ENCODE results near the gene SH2D7.

SH2D7 gene

DNA sequence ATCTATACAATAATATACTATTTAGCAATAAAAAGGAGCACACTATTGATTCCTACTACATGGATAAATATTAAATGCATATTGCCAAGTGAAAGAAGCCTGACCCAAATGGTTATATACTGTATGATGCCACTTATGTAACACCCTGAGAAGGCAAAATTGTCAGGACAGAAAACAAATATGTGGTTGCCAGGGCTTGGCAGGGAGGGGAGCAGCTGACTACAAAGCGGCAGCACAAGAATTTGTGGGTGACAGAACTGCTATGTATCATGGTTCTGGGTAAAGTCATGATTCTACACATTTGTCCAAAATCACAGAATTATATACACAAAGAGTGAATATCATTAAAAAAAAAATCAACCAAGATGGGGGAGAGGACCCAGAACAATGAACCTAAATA, 37.4 kb upstream of the SH2D7 start:
- Histone ChIP-seq H3K9me3 (no peaks in the 10 kb centered on the region), H3K4me1 (peaks cover 18% of the 10 kb centered on the region), H3K4me3 (no peak overlapping the region), H3K36me3 (replicated peaks) (peaks cover 11% of the 10 kb centered on the region), H3K27me3 (ENCODE audit: low read depth) (no peaks in the 10 kb centered on the region)
- in situ Hi-C loops (cut with MboI; ENCODE audit: low sequenced_read_pairs) = no loop called here
- DNase-seq (ENCODE audit: low spot score in 2 of 2) = no peak

DNA sequence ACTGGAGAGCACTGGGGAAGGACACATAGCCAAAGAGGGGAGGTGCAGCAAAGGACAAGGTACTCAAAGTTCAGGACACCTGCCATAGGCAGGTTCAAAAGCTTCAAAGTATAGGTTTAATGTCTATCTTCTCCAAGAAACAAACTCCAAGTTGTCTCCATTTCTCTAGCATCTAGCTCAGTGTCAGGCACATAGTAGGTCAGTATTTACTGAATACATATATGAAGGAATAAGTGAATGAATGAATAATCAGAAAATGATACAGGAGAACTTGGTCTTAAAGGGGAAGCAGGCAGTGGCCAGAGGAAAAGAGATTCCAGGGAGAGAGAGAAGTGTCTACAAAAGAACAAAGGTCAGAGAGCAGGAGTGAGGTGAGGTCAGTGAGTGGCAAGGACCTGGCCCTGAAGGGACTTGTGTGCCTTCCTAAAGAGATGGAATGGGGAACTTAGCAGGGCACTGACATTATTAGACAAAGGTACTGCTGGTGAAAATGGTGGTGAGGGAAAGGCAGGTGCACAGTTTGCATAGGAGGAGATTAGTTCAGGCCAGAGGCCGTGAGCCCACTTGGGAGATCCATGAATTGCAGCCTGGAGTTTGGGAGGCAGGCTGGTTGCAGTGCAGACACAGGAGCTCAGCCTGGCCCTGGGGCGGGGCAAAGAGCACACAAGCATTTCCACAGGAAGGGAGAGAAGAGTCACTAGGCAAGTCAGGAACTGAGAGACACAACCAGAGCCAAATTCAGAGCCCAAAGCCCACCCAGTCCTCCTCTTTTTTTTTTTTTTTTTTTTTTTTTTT, 36.2 kb upstream of the SH2D7 start:
- H3K4me3 ChIP-seq = no peak overlapping the region
- DNase-seq (ENCODE audit: low spot score in 2 of 2) = peak in 1 of 2 experiments; percentile 61
- H3K36me3 ChIP-seq (replicated peaks) = peaks cover 11% of the 10 kb centered on the region
- no peaks in the 10 kb centered on the region for H3K9me3 ChIP-seq
- no peaks in the 10 kb centered on the region for H3K27me3 ChIP-seq (ENCODE audit: low read depth)
- in situ Hi-C loops (cut with MboI; ENCODE audit: low sequenced_read_pairs) = no loop called here
- H3K4me1 ChIP-seq = peaks cover 7% of the 10 kb centered on the region

DNA sequence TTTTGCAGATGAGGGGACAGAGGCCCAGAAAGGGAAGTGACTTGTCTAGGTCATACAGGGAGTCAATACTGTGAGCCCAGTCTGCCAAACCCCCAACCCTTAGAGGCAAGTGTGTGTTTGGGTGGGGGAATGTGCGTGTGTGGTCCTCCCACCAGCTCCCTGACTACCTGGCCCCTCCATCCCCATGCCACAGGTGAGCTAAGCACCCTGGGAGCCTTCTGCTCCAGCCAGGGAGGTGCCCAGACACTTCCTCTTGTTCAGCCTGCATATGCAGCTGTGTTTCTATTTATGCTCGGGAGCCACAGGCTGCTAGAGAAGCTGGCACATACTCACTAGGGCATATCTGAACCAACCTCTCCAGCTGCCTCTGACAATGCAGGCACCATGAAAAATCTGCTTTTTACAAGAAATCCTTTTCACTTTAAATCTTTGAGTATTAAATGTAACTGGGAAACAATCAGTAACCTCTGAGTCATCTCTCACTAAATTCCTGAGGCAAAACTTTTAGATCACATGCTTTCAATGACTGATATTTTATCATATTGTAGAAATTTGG, 35.6 kb upstream of the SH2D7 start:
- in situ Hi-C loops (cut with MboI; ENCODE audit: low sequenced_read_pairs) = no loop called here
- Histone ChIP-seq H3K4me3 (no peak overlapping the region), H3K36me3 (replicated peaks) (peaks cover 11% of the 10 kb centered on the region), H3K27me3 (ENCODE audit: low read depth) (no peaks in the 10 kb centered on the region), H3K9me3 (no peaks in the 10 kb centered on the region), H3K4me1 (peaks cover 3% of the 10 kb centered on the region)
- DNase-seq (ENCODE audit: low spot score in 2 of 2) = no peak

GRCh38 chr15:78057803-78058202, 34.6 kb upstream of the SH2D7 start:
- Histone ChIP-seq H3K9me3 (no peaks in the 10 kb centered on the region), H3K4me3 (no peak overlapping the region), H3K4me1 (peaks cover 11% of the 10 kb centered on the region), H3K36me3 (replicated peaks) (peaks cover 11% of the 10 kb centered on the region), H3K27me3 (ENCODE audit: low read depth) (no peaks in the 10 kb centered on the region)
- DNase-seq (ENCODE audit: low spot score in 2 of 2) = no peak
- in situ Hi-C loops (cut with MboI; ENCODE audit: low sequenced_read_pairs) = no loop called here

DNA sequence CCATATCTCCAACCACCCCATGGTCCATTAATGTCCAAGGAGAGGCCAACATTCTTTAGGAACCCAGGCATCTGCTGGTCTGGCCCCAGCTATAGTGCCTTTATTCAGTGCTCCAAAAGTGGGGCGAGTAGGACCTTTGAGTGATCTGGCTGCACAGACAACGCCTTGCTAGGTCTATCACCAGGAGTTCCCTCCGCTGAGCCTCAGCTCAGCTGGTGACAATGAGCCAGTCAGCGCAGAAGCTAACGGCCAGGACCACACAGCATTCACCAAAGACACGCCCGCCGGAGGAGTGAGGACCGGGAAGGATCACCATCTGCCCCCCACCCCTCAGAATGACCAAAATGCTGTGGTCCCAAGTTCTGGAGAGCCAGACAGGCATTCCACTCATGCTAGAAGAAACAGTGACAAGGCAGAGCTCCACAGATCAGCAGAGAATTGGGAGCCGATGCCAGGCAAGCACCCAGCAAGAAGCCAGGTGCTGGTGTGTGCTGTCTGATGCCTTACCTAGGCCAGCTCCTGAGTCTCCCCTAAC, 33.9 kb upstream of the SH2D7 start:
- in situ Hi-C loops (cut with MboI; ENCODE audit: low sequenced_read_pairs) = no loop called here
- Histone ChIP-seq H3K4me1 (peaks cover 11% of the 10 kb centered on the region), H3K9me3 (no peaks in the 10 kb centered on the region), H3K36me3 (replicated peaks) (peaks cover 8% of the 10 kb centered on the region), H3K4me3 (no peak overlapping the region), H3K27me3 (ENCODE audit: low read depth) (no peaks in the 10 kb centered on the region)
- no peak for DNase-seq (ENCODE audit: low spot score in 2 of 2)

DNA sequence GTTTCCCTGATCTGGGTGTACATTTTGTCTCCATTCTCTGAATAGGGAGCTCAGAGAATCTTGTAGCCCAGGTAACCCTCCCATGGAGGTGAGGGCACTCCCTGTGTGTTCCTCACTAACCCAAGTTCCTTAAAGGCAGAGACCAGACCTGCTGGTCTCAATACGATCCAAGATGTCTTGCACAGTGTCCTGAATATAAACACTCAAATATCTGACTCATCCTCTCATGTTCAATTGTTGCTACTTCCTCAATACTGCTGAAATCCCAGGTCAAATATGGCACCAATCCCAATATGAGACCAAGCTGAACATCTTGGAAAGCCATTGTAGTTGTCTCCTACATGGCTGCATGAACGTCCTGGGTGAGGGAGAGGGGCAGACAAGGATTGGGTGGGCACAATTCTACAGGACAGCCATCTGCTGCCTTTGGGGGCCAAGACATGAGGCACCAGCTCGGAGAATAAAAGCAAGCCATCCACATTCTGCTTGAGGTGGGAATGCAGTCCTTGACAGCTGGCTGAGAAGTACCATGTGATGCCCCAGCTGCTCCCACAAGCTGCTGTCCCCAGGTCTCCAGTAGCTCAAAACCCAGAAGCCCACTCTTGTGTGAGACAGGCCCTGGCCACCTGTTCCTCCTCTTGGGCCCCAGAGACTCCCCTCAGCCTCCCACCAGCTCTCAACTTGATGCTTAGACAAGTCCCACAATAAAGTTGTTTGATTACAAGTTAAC, 33.1 kb upstream of the SH2D7 start:
- DNase-seq (ENCODE audit: low spot score in 2 of 2) = no peak
- peaks cover 11% of the 10 kb centered on the region for H3K4me1 ChIP-seq
- in situ Hi-C loops (cut with MboI; ENCODE audit: low sequenced_read_pairs) = no loop called here
- H3K9me3 ChIP-seq = no peaks in the 10 kb centered on the region
- no peak overlapping the region for H3K4me3 ChIP-seq
- no peaks in the 10 kb centered on the region for H3K27me3 ChIP-seq (ENCODE audit: low read depth)
- H3K36me3 ChIP-seq (replicated peaks) = 0 out of 2 replicates have a peak, but pooled peaks cover under 1% of the 10 kb centered on the region

- no peak overlapping the region for H3K4me3 ChIP-seq
- H3K36me3 ChIP-seq (replicated peaks) = no peaks in the 10 kb centered on the region
- H3K4me1 ChIP-seq = peaks cover 11% of the 10 kb centered on the region
- no peaks in the 10 kb centered on the region for H3K9me3 ChIP-seq
- in situ Hi-C loops (cut with MboI; ENCODE audit: low sequenced_read_pairs) = no loop called here
- no peak for DNase-seq (ENCODE audit: low spot score in 2 of 2)
- H3K27me3 ChIP-seq (ENCODE audit: low read depth) = no peaks in the 10 kb centered on the region
Measured at GRCh38 chr15:78060232-78060631, 32.1 kb upstream of the SH2D7 start.

DNA sequence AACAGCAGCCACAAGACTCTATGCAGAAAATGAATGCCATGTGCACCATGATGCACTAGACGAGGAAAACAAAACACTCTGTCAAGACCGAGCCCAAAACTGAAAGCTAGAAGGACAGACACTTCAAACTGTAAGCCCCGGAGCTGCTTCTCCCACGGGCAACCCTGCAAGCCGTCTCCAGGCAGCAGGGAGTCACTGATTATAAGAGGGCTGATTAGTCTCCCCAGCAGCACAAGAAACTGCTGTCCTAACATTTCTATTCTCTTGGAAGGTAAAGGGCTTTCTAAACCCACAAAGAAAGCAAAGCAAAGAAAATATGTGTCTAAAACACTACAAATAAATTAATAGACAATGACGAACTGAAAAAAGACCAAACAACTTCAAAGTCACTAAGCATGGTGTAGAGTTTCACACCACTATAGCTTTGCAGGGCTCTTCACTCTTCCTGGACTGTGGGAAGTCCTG, 30.4 kb upstream of the SH2D7 start:
- H3K4me3 ChIP-seq = no peak overlapping the region
- no peaks in the 10 kb centered on the region for H3K36me3 ChIP-seq (replicated peaks)
- H3K9me3 ChIP-seq = no peaks in the 10 kb centered on the region
- peak; percentile 55 to 64 for DNase-seq (ENCODE audit: low spot score in 2 of 2)
- H3K27me3 ChIP-seq (ENCODE audit: low read depth) = no peaks in the 10 kb centered on the region
- in situ Hi-C loops (cut with MboI; ENCODE audit: low sequenced_read_pairs) = no loop called here
- peaks cover 12% of the 10 kb centered on the region for H3K4me1 ChIP-seq

DNA sequence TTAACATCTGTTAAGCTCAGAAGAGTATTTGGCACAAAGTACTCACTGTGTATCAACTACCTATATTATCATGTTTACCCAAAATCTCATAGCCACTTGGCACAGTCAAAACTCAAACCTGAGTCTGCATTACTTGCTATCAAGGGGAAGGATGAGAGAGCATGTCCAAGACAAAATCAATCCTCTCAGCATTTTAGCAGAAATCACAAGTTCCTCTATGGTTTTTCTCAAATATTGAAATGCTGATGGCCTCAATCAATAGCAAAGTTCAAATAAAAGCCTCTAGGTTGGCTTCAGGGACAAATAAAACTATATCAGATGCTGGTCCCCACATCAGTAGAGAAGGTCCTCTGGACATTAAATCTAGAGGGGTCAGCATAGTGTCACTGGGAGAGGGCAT, 29.1 kb upstream of the SH2D7 start:
- Histone ChIP-seq H3K9me3 (no peaks in the 10 kb centered on the region), H3K27me3 (ENCODE audit: low read depth) (no peaks in the 10 kb centered on the region), H3K4me1 (peaks cover 24% of the 10 kb centered on the region), H3K4me3 (no peak overlapping the region), H3K36me3 (replicated peaks) (no peaks in the 10 kb centered on the region)
- DNase-seq (ENCODE audit: low spot score in 2 of 2) = no peak
- in situ Hi-C loops (cut with MboI; ENCODE audit: low sequenced_read_pairs) = no loop called here

GRCh38 chr15:78063970-78064385, 28.4 kb upstream of the SH2D7 start:
- Histone ChIP-seq H3K4me1 (peaks cover 32% of the 10 kb centered on the region), H3K27me3 (ENCODE audit: low read depth) (no peaks in the 10 kb centered on the region), H3K4me3 (no peak overlapping the region), H3K9me3 (no peaks in the 10 kb centered on the region), H3K36me3 (replicated peaks) (no peaks in the 10 kb centered on the region)
- in situ Hi-C loops (cut with MboI; ENCODE audit: low sequenced_read_pairs) = no loop called here
- DNase-seq (ENCODE audit: low spot score in 2 of 2) = no peak

GRCh38 chr15:78064544-78064943, 27.8 kb upstream of the SH2D7 start:
- in situ Hi-C loops (cut with MboI; ENCODE audit: low sequenced_read_pairs) = no loop called here
- H3K4me1 ChIP-seq = peaks cover 38% of the 10 kb centered on the region
- no peaks in the 10 kb centered on the region for H3K9me3 ChIP-seq
- H3K27me3 ChIP-seq (ENCODE audit: low read depth) = no peaks in the 10 kb centered on the region
- no peak for DNase-seq (ENCODE audit: low spot score in 2 of 2)
- H3K36me3 ChIP-seq (replicated peaks) = no peaks in the 10 kb centered on the region
- H3K4me3 ChIP-seq = no peak overlapping the region

GRCh38 chr15:78065284-78065872, 27.0 kb upstream of the SH2D7 start:
- no peak overlapping the region for H3K4me3 ChIP-seq
- in situ Hi-C loops (cut with MboI; ENCODE audit: low sequenced_read_pairs) = no loop called here
- peaks cover 43% of the 10 kb centered on the region for H3K4me1 ChIP-seq
- no peak for DNase-seq (ENCODE audit: low spot score in 2 of 2)
- no peaks in the 10 kb centered on the region for H3K27me3 ChIP-seq (ENCODE audit: low read depth)
- H3K36me3 ChIP-seq (replicated peaks) = no peaks in the 10 kb centered on the region
- no peaks in the 10 kb centered on the region for H3K9me3 ChIP-seq

- Histone ChIP-seq H3K4me3 (no peak overlapping the region), H3K9me3 (no peaks in the 10 kb centered on the region), H3K4me1 (peaks cover 44% of the 10 kb centered on the region), H3K27me3 (ENCODE audit: low read depth) (no peaks in the 10 kb centered on the region), H3K36me3 (replicated peaks) (no peaks in the 10 kb centered on the region)
- no peak for DNase-seq (ENCODE audit: low spot score in 2 of 2)
- in situ Hi-C loops (cut with MboI; ENCODE audit: low sequenced_read_pairs) = no loop called here
Measured at GRCh38 chr15:78065973-78066946, 26.1 kb upstream of the SH2D7 start.

Measured in HAP-1 (cell line).